Measurements from ENCODE around the gene RASGEF1C.
A peak's percentile ranks its signal among the peaks of the same experiment; 100 is the strongest.

RASGEF1C gene

GRCh38 chr5:180119031-180119902 lies 89.7 kb downstream of the RASGEF1C start:
- Histone ChIP-seq H3K4me3 (no peak overlapping the region), H4K20me1 (no peaks in the 10 kb centered on the region; a peak in 1 of 22 replicates), H3K27me3 (no peaks in the 10 kb centered on the region), H3K27ac (no peak overlapping the region), H3K36me3 (no peaks in the 10 kb centered on the region), H3K9ac (no peak overlapping the region), H3K4me1 (peaks cover 0 to 26% (median 14%) of the 10 kb centered on the region in 10 experiments; a peak in 14 of 20 replicates), H3K4me2 (no peak overlapping the region), H3K9me3 (replicated peaks in 1 of 11) (no peaks in the 10 kb centered on the region)
- TF ChIP-seq Cebpa-rat (IDR thresholded peaks at IDR 0.05) = no peak

- H3K27me3 ChIP-seq = no peaks in the 10 kb centered on the region
- H4K20me1 ChIP-seq = no peaks in the 10 kb centered on the region; a peak in 1 of 22 replicates
- no peaks in the 10 kb centered on the region for H3K9me3 ChIP-seq (replicated peaks in 1 of 11)
- TF ChIP-seq Cebpa-rat (IDR thresholded peaks at IDR 0.05) = no peak
- H3K9ac ChIP-seq = no peak overlapping the region
- H3K4me2 ChIP-seq = no peak overlapping the region
- no peak overlapping the region for H3K4me3 ChIP-seq
- peaks cover 0 to 26% (median 14%) of the 10 kb centered on the region in 10 experiments; a peak in 14 of 20 replicates for H3K4me1 ChIP-seq
- no peak overlapping the region for H3K27ac ChIP-seq
- no peaks in the 10 kb centered on the region for H3K36me3 ChIP-seq
Measured at GRCh38 chr5:180118391-180118791, 90.6 kb downstream of the RASGEF1C start.

GRCh38 chr5:180117000-180117725 lies 91.8 kb downstream of the RASGEF1C start:
- no peak overlapping the region for H3K9ac ChIP-seq
- no peaks in the 10 kb centered on the region for H3K27me3 ChIP-seq
- no peaks in the 10 kb centered on the region for H3K36me3 ChIP-seq
- H3K4me1 ChIP-seq = peaks cover 0 to 26% (median 14%) of the 10 kb centered on the region in 10 experiments; a peak in 14 of 20 replicates
- no peaks in the 10 kb centered on the region; a peak in 1 of 22 replicates for H4K20me1 ChIP-seq
- no peak for TF ChIP-seq Cebpa-rat (IDR thresholded peaks at IDR 0.05)
- H3K9me3 ChIP-seq (replicated peaks in 1 of 11) = no peaks in the 10 kb centered on the region
- H3K4me3 ChIP-seq = no peak overlapping the region
- no peak overlapping the region for H3K27ac ChIP-seq
- no peak overlapping the region for H3K4me2 ChIP-seq

- no peak for TF ChIP-seq Cebpa-rat (IDR thresholded peaks at IDR 0.05)
- Histone ChIP-seq H4K20me1 (no peaks in the 10 kb centered on the region; a peak in 1 of 22 replicates), H3K4me1 (peaks cover 0 to 26% (median 14%) of the 10 kb centered on the region in 10 experiments; a peak in 14 of 20 replicates), H3K9ac (no peak overlapping the region), H3K27ac (peak overlapping the region in 2 of 11 experiments; percentile 7 to 26; a peak in 1 of 22 replicates), H3K4me2 (peak overlapping the region in 8 of 11 experiments; percentile 1 to 36 (median 16); a peak in 10 of 22 replicates), H3K9me3 (replicated peaks in 1 of 11) (no peaks in the 10 kb centered on the region), H3K27me3 (no peaks in the 10 kb centered on the region), H3K4me3 (no peak overlapping the region), H3K36me3 (no peaks in the 10 kb centered on the region)
Measured at GRCh38 chr5:180116077-180116999, 92.7 kb downstream of the RASGEF1C start.

GRCh38 chr5:180115326-180116076 lies 93.5 kb downstream of the RASGEF1C start:
- TF ChIP-seq Cebpa-rat (IDR thresholded peaks at IDR 0.05) = no peak
- Histone ChIP-seq H3K36me3 (no peaks in the 10 kb centered on the region), H3K4me3 (no peak overlapping the region), H3K27ac (peak overlapping the region in 2 of 11 experiments; percentile 7 to 26; a peak in 1 of 22 replicates), H3K4me1 (peaks cover 0 to 26% (median 14%) of the 10 kb centered on the region in 10 experiments; a peak in 14 of 20 replicates), H4K20me1 (no peaks in the 10 kb centered on the region; a peak in 1 of 22 replicates), H3K4me2 (peak overlapping the region in 5 of 11 experiments; percentile 13 to 36 (median 18); a peak in 9 of 22 replicates), H3K27me3 (no peaks in the 10 kb centered on the region), H3K9me3 (replicated peaks in 1 of 11) (no peaks in the 10 kb centered on the region), H3K9ac (no peak overlapping the region)

- peak overlapping the region in 2 of 11 experiments; percentile 4 to 18; a peak in 2 of 22 replicates for H3K4me2 ChIP-seq
- peaks cover 0 to 26% (median 14%) of the 10 kb centered on the region in 10 experiments; a peak in 14 of 20 replicates for H3K4me1 ChIP-seq
- no peak for TF ChIP-seq Cebpa-rat (IDR thresholded peaks at IDR 0.05)
- H4K20me1 ChIP-seq = no peaks in the 10 kb centered on the region; a peak in 1 of 22 replicates
- no peaks in the 10 kb centered on the region for H3K27me3 ChIP-seq
- no peak overlapping the region for H3K9ac ChIP-seq
- H3K27ac ChIP-seq = no peak overlapping the region
- H3K4me3 ChIP-seq = no peak overlapping the region
- H3K36me3 ChIP-seq = no peaks in the 10 kb centered on the region
- no peaks in the 10 kb centered on the region for H3K9me3 ChIP-seq (replicated peaks in 1 of 11)
Measured at GRCh38 chr5:180114304-180115003, 94.6 kb downstream of the RASGEF1C start.

- Histone ChIP-seq H3K27me3 (no peaks in the 10 kb centered on the region), H3K9ac (no peak overlapping the region), H3K9me3 (replicated peaks in 1 of 11) (peaks cover 0 to 2% (median under 1%) of the 10 kb centered on the region in 11 experiments; a peak in 12 of 22 replicates), H3K27ac (no peak overlapping the region), H4K20me1 (no peaks in the 10 kb centered on the region; a peak in 1 of 22 replicates), H3K4me1 (peaks cover 0 to 26% (median 14%) of the 10 kb centered on the region in 10 experiments; a peak in 14 of 20 replicates), H3K36me3 (no peaks in the 10 kb centered on the region), H3K4me2 (no peak overlapping the region), H3K4me3 (no peak overlapping the region)
- no peak for TF ChIP-seq Cebpa-rat (IDR thresholded peaks at IDR 0.05)
Measured at GRCh38 chr5:180113660-180114303, 95.2 kb downstream of the RASGEF1C start.
